Stimulated activated CD4-positive, alpha-beta T cell treated with anti-CD3 and anti-CD28 coated beads, TNF-alpha, amount 100 ng/mL, for 4 hours (primary cell): ENCODE measurements around the gene SULT4A1.

ENCODE experiments used
- DNase-seq, 3 experiments: peaks; one replicate each; pipeline ENCODE4 v3.0.0-alpha.2; 2020; ENCODE audit warnings: low read depth in 3 of 3

Gene SULT4A1

DNA sequence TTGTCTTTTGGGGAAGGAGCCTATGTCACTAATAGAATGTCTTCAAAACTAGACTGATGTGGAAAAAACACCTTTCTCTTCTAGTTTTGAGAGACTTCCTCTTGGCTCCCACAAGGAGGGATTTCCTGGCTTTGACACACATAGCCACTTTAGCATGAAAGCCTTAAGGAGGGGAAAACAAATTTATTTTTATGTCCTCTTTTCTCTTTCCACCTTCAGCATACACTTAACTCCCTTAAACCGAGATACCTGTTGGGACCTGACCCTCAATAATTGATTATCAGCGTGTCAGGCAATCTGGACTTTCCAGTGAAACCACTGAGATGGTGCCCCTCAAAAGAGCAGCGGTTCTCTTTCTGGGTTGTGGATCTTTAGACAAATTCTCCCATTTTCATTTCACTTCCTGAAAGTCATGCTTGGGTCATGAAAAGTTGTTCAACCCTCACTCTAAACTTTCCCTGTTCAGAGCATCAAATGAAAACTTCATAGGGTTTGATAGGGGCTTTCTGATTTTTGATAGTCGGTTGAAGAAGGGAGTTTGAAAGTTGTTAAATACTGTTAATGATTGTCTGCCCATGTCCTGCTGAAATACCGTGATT, 59.3 kb downstream of the SULT4A1 start:
- no peak for DNase-seq

- no peak for DNase-seq
These were observed 61.3 kb downstream of the SULT4A1 start for GRCh38 chr22:43800970-43801369.

DNA sequence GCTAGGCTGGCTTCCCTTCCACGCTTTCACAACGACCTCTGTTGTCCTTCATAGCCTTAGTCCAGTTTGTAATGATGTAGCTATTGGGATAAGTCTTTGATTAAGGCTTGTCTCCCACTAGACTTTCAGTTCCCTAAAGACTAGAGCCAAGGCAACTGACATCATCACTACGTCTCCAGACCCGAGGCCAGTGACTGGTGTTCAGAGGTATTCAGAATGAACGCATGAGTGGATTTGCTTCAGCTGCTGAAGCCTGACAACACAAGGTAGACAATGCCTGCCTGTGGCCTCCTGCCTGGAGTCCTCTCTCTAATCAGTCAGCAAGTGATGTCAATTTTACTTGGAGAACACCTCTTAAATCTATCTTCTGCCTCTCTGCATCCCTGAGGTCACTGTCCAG, 63.8 kb downstream of the SULT4A1 start:
- no peak for DNase-seq

- DNase-seq: no peak
These were observed 65.7 kb downstream of the SULT4A1 start for GRCh38 chr22:43796567-43796966.

DNA sequence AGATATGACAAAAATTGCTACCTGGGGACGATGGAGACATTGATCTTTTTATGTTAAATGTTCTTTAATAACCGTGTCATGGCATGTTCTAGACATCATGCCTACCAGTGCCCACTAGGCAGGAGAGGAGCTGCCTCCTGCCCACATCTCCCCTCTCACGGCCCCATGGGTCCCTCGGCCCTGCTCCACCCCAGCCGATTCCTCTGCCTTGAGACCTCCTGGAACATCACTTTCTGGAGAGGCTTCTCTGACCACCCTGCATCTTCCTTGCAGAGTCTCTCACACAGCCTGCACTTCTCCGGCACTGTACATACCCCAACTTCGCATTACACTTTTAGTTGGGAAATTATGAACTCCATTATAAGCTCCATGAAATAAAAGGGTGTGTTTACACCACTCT, 67.0 kb downstream of the SULT4A1 start:
- no peak for DNase-seq

- no peak for DNase-seq
These were observed 69.4 kb downstream of the SULT4A1 start for GRCh38 chr22:43792905-43793304.

- DNase-seq: no peak
These were observed 72.9 kb downstream of the SULT4A1 start for GRCh38 chr22:43789452-43789851.

GRCh38 chr22:43783777-43784176, 78.5 kb downstream of the SULT4A1 start:
- DNase-seq: no peak

DNA sequence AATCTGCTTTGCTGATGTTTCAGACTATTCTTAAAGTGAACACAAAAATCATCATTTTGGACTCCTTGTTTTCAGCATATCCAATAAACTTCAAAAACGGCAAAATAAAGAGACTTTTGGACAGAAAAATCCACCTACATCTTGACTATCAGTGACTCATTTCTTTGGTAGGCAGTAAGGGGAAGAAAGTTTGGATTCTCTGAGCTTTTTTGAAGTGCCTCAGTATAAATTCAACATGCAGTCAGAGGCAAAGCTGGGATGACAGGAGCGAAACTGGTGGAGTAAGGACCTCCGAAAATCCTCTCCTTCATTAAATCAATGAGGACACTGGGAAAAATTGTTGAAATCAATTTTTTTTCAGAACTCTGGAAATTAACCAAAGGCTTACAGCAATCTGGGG, 79.9 kb downstream of the SULT4A1 start:
- DNase-seq: no peak

DNA sequence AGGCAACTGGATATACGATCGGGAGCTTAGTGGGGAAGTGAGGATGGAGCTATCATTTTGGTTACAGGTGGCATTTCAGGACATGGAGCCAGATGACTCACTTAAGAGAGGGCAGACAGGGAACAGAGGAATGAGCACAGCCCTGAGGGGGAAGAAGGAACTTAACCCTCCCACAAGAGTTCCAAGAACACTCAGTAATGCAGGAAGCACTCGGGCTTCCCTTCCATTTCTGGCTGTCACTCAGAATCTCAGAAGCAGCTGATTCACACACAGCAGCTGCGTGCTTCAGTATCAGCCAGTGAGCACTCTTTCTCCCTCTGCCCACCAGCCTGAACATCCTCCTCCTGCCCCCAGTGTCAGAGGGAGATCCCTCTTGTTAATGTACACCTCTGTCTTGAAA, 85.0 kb downstream of the SULT4A1 start:
- DNase-seq: no peak

DNA sequence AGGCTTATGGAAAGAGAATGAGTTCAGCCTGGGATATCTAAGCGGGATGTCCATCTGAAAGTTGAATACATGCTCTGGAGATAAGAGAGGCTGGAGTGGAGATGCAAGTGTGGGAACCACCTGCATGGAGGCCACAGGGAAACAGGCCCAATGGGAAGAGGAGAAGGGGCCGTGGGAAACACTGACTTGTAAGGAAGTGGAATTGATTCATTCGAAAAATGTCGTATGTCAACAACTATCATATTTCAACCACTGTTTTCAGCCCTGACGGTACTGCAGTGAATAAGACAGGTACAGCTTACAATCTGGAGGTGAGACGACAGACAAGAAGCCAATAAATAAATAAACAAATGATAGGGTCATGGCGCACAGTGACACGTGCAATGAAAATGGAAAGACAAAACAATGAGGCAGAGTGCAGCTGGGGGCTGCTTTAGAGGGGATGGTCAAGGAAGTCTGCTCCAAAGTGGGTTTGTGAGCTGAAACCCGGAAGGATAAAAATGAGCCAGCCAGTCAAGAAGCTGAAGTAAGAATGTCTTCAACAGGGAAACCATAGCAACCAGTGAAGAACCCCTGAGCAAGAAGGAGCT, 86.1 kb downstream of the SULT4A1 start:
- no peak for DNase-seq
